OCI-LY7 (cell line): ENCODE results near the gene COG7. TPM values are rescaled to one million over a fixed set of nuclear protein-coding genes. Genes with fewer than 3 reads are reported as not detected.

Experiments used
- BruUV-seq: library from RNA; stranded (reverse); fragments of 400-500 nt; replicated peaks from 2 replicates; lab custom pipeline; 2021; lab: Mats Ljungman, UMichigan
- CTCF ChIA-PET: fragments of 300-600 bp; sonication (Branson Sonifier 250); formaldehyde crosslinking; loops from one replicate; lab custom pipeline; 2022; ENCODE audit warnings: antibody characterized with exemption; ENCODE audit not compliant: unreplicated experiment; lab: Charles Lee
- POLR2A ChIA-PET: fragments of 300-600 bp; sonication (Branson Sonifier 250); formaldehyde crosslinking; loops from one replicate; lab custom pipeline; 2022; ENCODE audit warnings: antibody characterized with exemption; lab: Charles Lee
- DNase-seq: peaks from one replicate; pipeline ENCODE4 v3.0.0-alpha.2; 2015; ENCODE audit warnings: low spot score
- H2AFZ ChIP-seq: fragments of 200-600 bp; sonication (generic), shearing (Covaris generic); 2 replicates; pipeline ENCODE4 v1.6.1; 2014; ENCODE audit warnings: mild to moderate bottlenecking, antibody characterized with exemption, low read length, moderate library complexity
- H3K27ac ChIP-seq: fragments of 200-600 bp; sonication (generic); 2 replicates; pipeline ENCODE4 v1.5.1; 2014; ENCODE audit warnings: mixed run types, low read depth, mild to moderate bottlenecking, moderate library complexity, low read length, inconsistent platforms; ENCODE audit not compliant: poor library complexity, severe bottlenecking
- H3K36me3 ChIP-seq: fragments of 200-600 bp; sonication (generic); 2 replicates; pipeline ENCODE4 v1.6.1; 2014; ENCODE audit warnings: mild to moderate bottlenecking, antibody characterized with exemption, low read length, moderate library complexity, mixed read lengths; ENCODE audit not compliant: insufficient read depth
- H3K4me1 ChIP-seq: fragments of 200-600 bp; sonication (generic); 2 replicates; pipeline ENCODE4 v1.5.1; 2014; ENCODE audit warnings: mild to moderate bottlenecking, low read length; ENCODE audit not compliant: insufficient read depth, poor library complexity, severe bottlenecking
- H3K4me2 ChIP-seq: fragments of 200-600 bp; sonication (generic); 2 replicates; pipeline ENCODE4 v1.6.1; 2014; ENCODE audit warnings: mild to moderate bottlenecking, low read length
- H3K4me3 ChIP-seq: fragments of 200-600 bp; sonication (generic); 2 replicates; pipeline ENCODE4 v1.5.1; 2014; ENCODE audit warnings: mild to moderate bottlenecking, low read depth, low read length; ENCODE audit not compliant: poor library complexity, severe bottlenecking
- H3K79me2 ChIP-seq: fragments of 200-600 bp; sonication (generic); 2 replicates; pipeline ENCODE4 v1.6.1; 2016; ENCODE audit warnings: low read depth, mild to moderate bottlenecking, low read length, moderate library complexity, mixed read lengths; ENCODE audit not compliant: insufficient read depth
- H3K9me2 ChIP-seq: fragments of 200-600 bp; sonication (generic); 2 replicates; pipeline ENCODE4 v1.6.1; 2016; ENCODE audit warnings: mild to moderate bottlenecking, low read length, mixed read lengths; ENCODE audit not compliant: insufficient read depth
- H3K9me3 ChIP-seq: fragments of 200-600 bp; sonication (generic); 2 replicates; pipeline ENCODE4 v1.6.1; 2014; ENCODE audit warnings: mild to moderate bottlenecking, mixed run types, low read length, mixed read lengths
- H4K20me1 ChIP-seq: fragments of 200-600 bp; sonication (generic); 2 replicates; pipeline ENCODE4 v1.6.1; 2014; ENCODE audit warnings: mild to moderate bottlenecking, antibody characterized with exemption, low read length, moderate library complexity, mixed read lengths; ENCODE audit not compliant: insufficient read depth
- EZH2phosphoT487 ChIP-seq: fragments of 200-600 bp; sonication (generic); IDR thresholded peaks from 2 replicates; pipeline ENCODE4 v1.6.1; 2018; ENCODE audit warnings: low read depth, borderline replicate concordance, mild to moderate bottlenecking, mixed run types, antibody characterized with exemption, low read length, moderate library complexity, mixed read lengths
- intact Hi-C: fragments of 100-400 bp; cut with micrococcal nuclease; formaldehyde crosslinking; loops from one replicate; pipeline ENCODE4 v1.10.0; 2022; ENCODE audit not compliant: unreplicated experiment
- total RNA-seq, 2 experiments: library from RNA; depleted of rRNA in 1 of 2; stranded (reverse); fragments of >200 nt in 1 of 2; shearing (Covaris generic) in 1 of 2; gene quantifications; 2 replicates each; pipeline ENCODE4 v1.2.3, GENCODE V29; 2014 to 2022
- TF ChIP-seq, protein P1 (sequence below): fragments of 200-600 bp; sonication (generic); conservative IDR thresholded peaks from 2 replicates; pipeline ENCODE4 v1.5.1; 2014; ENCODE audit warnings: mild to moderate bottlenecking, antibody characterized with exemption, low read length, moderate library complexity, mixed read lengths

The COG7 gene
- total RNA-seq, 2 experiments from 2014 or later, result 11.4 to 21.0 TPM

DNA sequence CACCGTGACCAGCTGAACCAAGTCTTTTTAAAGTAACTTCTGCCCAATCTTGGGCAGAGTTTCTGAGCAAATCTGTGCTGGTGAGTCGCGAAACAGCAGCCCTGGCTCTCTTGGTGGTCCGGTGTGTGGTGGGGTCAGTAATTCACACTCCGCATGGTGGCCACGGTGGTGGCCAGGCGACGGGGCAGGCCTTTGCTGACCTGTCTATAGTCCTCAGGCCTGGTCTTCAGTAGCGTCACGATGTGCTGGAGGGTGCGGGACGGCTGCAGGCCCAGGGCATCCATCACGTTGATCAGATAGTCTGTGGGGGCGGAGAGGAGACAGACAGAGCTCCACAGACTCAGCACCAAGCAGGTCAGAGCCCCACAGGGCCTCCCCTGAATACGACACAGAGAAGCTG, 64.2 kb downstream of the COG7 start:
- H2AFZ ChIP-seq, result no peak overlapping the region
- no peaks in the 10 kb centered on the region for H4K20me1 ChIP-seq
- H3K79me2 ChIP-seq, result no peaks in the 10 kb centered on the region
- no peak overlapping the region for H3K4me2 ChIP-seq
- ChIA-PET POLR2A (no interaction called here), CTCF (no interaction called here)
- H3K36me3 ChIP-seq, result no peaks in the 10 kb centered on the region; the same call in 1 of the 2 replicates
- TF ChIP-seq, protein P1, sequence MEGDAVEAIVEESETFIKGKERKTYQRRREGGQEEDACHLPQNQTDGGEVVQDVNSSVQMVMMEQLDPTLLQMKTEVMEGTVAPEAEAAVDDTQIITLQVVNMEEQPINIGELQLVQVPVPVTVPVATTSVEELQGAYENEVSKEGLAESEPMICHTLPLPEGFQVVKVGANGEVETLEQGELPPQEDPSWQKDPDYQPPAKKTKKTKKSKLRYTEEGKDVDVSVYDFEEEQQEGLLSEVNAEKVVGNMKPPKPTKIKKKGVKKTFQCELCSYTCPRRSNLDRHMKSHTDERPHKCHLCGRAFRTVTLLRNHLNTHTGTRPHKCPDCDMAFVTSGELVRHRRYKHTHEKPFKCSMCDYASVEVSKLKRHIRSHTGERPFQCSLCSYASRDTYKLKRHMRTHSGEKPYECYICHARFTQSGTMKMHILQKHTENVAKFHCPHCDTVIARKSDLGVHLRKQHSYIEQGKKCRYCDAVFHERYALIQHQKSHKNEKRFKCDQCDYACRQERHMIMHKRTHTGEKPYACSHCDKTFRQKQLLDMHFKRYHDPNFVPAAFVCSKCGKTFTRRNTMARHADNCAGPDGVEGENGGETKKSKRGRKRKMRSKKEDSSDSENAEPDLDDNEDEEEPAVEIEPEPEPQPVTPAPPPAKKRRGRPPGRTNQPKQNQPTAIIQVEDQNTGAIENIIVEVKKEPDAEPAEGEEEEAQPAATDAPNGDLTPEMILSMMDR, result no peak
- TF ChIP-seq EZH2phosphoT487, result no peak
- no peaks in the 10 kb centered on the region for H3K4me1 ChIP-seq
- no peaks in the 10 kb centered on the region for H3K9me2 ChIP-seq
- no peak for DNase-seq
- intact Hi-C loops, result no loop called here
- no peak overlapping the region for H3K27ac ChIP-seq
- BruUV-seq, result TSS peak; percentile 54
- H3K4me3 ChIP-seq, result no peak overlapping the region
- H3K9me3 ChIP-seq, result no peaks in the 10 kb centered on the region

DNA sequence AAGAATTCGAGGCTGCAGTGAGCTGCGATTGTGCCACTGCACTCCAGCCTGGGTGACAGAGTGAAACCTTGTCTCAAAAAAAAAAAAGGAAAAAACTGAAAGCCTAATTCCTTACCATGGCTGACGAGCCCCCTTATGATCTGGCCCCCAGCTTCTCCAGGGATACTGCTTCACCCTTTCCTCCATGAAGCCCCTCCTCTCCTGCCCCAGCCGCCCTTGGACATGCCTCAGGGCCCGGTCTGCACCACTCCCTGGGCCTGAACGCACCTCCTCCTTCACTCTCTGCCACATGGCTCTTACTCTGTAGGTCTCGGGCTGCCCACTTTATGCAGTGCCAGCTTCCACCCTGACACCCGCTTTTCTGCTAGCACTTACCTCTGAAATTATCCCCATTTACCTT, 65.3 kb downstream of the COG7 start:
- Histone ChIP-seq H3K4me2 (no peak overlapping the region), H2AFZ (no peak overlapping the region), H3K9me2 (no peaks in the 10 kb centered on the region), H3K4me1 (no peaks in the 10 kb centered on the region), H3K27ac (no peak overlapping the region), H3K9me3 (no peaks in the 10 kb centered on the region), H3K36me3 (no peaks in the 10 kb centered on the region; the same call in 1 of the 2 replicates), H3K4me3 (no peak overlapping the region), H3K79me2 (no peaks in the 10 kb centered on the region), H4K20me1 (no peaks in the 10 kb centered on the region)
- no peak for TF ChIP-seq EZH2phosphoT487
- TF ChIP-seq, protein P1, result no peak
- ChIA-PET CTCF (no interaction called here), POLR2A (interaction anchor here (0.7 kb wide), 1 partner anchor 49 kb away, joined by 4 read pairs; no protein-coding TSS in a partner anchor)
- BruUV-seq, result no TSS peak
- no peak for DNase-seq
- intact Hi-C loops, result no loop called here

GRCh38 chr16:23385441-23385840, 67.5 kb downstream of the COG7 start:
- no peak for DNase-seq
- Histone ChIP-seq H3K27ac (no peak overlapping the region), H3K9me2 (no peaks in the 10 kb centered on the region), H2AFZ (no peak overlapping the region), H3K9me3 (no peaks in the 10 kb centered on the region), H3K4me3 (no peak overlapping the region), H3K4me1 (no peaks in the 10 kb centered on the region), H4K20me1 (no peaks in the 10 kb centered on the region), H3K4me2 (no peak overlapping the region), H3K79me2 (no peaks in the 10 kb centered on the region), H3K36me3 (no peaks in the 10 kb centered on the region)
- TF ChIP-seq, protein P1, result no peak
- no peak for TF ChIP-seq EZH2phosphoT487
- ChIA-PET POLR2A (no interaction called here), CTCF (no interaction called here)
- intact Hi-C loops, result no loop called here
- BruUV-seq, result no TSS peak
